AG04449 (cell line): ENCODE results near the gene TRPC4.

Experiments used
- CTCF ChIA-PET: fragments of 350-600 bp; formaldehyde crosslinking; extraction: SDS; loops from one replicate; lab custom pipeline; 2021; ENCODE audit warnings: antibody characterized with exemption; lab: Yijun Ruan, JAX
- POLR2A ChIA-PET: fragments of 400-600, 350-600 bp; formaldehyde crosslinking; extraction: SDS; loops from one replicate; lab custom pipeline; 2020; ENCODE audit warnings: antibody characterized with exemption, inconsistent platforms; lab: Yijun Ruan, JAX
- DNase-seq: peaks from one replicate; pipeline ENCODE4 v3.0.0-alpha.2; 2010; ENCODE audit warnings: low read depth, low spot score
- H3K4me3 ChIP-seq: 2 replicates; pipeline ENCODE4 v1.5.1; 2011; ENCODE audit warnings: low read depth, mild to moderate bottlenecking, control low read depth, low read length
- TF ChIP-seq, protein P1 (sequence below): IDR thresholded peaks from one replicate; pipeline ENCODE4 v1.5.1; 2011; ENCODE audit warnings: mild to moderate bottlenecking, moderate library complexity, low read length, control low read depth, inconsistent platforms; ENCODE audit not compliant: insufficient read depth; ENCODE audit errors: missing control alignments

The TRPC4 gene

DNA sequence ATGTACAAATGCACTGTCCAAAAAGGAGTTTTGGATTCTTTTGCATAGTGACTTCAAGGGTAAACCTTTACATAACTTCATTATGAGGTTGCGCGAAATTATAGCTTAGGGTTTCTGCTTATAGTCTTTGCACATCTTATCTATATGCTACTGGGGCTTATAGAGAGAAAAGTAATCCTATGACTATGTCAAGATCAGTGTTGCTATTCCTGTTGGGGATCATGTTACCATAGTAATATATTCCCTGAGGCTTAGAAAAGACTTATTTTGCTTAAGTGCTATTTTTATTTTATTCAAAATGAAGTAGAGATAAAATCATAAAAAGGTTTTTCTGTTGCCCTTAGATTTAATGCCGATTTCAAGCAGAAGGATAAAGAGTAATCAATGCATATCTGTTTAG lies 256.3 kb downstream of the TRPC4 start:
- ChIA-PET POLR2A (no interaction called here), CTCF (interaction anchor here (1.7 to 2.1 kb wide), 2 partner anchors 27 to 539 kb away, joined by 4 to 5 read pairs; no protein-coding TSS in a partner anchor)
- H3K4me3 ChIP-seq: no peak overlapping the region
- TF ChIP-seq, protein P1, sequence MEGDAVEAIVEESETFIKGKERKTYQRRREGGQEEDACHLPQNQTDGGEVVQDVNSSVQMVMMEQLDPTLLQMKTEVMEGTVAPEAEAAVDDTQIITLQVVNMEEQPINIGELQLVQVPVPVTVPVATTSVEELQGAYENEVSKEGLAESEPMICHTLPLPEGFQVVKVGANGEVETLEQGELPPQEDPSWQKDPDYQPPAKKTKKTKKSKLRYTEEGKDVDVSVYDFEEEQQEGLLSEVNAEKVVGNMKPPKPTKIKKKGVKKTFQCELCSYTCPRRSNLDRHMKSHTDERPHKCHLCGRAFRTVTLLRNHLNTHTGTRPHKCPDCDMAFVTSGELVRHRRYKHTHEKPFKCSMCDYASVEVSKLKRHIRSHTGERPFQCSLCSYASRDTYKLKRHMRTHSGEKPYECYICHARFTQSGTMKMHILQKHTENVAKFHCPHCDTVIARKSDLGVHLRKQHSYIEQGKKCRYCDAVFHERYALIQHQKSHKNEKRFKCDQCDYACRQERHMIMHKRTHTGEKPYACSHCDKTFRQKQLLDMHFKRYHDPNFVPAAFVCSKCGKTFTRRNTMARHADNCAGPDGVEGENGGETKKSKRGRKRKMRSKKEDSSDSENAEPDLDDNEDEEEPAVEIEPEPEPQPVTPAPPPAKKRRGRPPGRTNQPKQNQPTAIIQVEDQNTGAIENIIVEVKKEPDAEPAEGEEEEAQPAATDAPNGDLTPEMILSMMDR: no peak
- DNase-seq: no peak

GRCh38 chr13:37608750-37609339 lies 260.7 kb downstream of the TRPC4 start:
- H3K4me3 ChIP-seq: no peak overlapping the region
- TF ChIP-seq, protein P1: peak; percentile 29
- DNase-seq: no peak
- CTCF ChIA-PET: interaction anchor here (0.6 to 1.7 kb wide), 25 partner anchors 9 to 973 kb away, joined by 3 to 16 read pairs (median 3); partner anchors contain the start of genes CSNK1A1L, POSTN and SUPT20H
- POLR2A ChIA-PET: no interaction called here

- ChIA-PET CTCF (interaction anchor here (0.5 to 8.3 kb wide), 36 partner anchors 8 to 928 kb away, joined by 3 to 89 read pairs (median 4); partner anchors contain the start of gene CSNK1A1L), POLR2A (no interaction called here)
- DNase-seq: no peak
Measured at GRCh38 chr13:37602733-37603381, 266.7 kb downstream of the TRPC4 start.

DNA sequence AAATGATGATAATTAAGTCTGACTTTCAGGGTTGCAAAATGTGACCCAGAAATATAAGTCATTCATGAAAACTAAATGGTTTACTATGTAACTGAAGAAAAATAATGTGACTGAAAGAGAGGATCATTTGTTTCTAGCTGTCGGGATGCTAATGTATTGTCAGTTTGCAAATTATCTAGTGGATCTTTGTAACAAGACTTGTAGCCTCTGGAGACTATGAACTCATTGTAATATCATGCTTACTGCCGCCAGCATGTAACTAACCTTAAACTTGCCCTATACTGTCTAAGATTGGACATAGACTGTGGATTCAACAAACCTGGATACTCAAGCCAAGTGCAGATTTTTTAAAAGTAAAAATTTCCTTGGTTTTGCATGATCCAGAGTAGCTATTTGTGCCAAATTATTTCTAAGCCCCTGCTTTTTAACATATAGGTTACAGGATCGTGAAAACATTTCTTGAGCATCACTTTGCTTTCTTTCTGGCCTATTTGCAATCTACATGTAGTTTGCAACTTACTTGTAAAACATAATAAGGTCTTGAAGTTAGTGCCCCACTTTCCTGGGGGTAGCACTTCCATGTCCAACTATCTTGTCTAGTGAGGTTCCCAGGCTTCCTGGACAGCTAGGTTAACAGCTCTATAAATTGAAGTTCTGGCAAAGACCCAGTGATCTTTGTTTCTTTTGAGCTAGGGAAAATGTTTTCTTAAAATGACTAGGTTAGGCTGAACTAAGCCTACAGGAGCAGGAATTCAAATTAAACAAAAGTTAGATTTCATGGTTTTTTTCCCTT lies 267.7 kb downstream of the TRPC4 start:
- POLR2A ChIA-PET: no interaction called here
- H3K4me3 ChIP-seq: no peak overlapping the region
- CTCF ChIA-PET: interaction anchor here (0.5 to 8.3 kb wide), 28 partner anchors 9 to 571 kb away, joined by 3 to 89 read pairs (median 5); partner anchors contain the start of gene CSNK1A1L
- TF ChIP-seq, protein P1: no peak
- no peak for DNase-seq

More at GRCh38 chr13:37602733-37603381, 266.7 kb downstream of the TRPC4 start:
- TF ChIP-seq, protein P1: peak; percentile 24
- H3K4me3 ChIP-seq: no peak overlapping the region

DNA sequence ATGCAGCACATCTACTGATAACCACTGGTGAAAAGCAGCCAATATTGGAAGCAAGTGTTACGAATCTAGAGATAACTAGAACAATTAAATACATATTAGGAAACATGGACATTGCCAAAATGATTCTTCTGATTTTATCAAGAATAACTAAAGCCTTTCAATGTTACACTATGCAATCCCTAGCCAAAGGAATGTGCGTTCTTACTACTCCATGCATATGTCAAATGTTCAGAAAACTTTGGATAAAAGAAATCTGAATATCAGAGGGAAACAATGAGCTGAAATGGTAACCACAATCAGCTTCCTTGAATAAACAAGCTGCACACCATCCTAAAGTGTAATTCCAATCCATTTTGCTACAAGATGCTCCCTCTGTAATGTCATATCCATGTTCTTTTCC lies 270.1 kb downstream of the TRPC4 start:
- CTCF ChIA-PET: interaction anchor here (1.0 to 8.3 kb wide), 5 partner anchors 9 to 524 kb away, joined by 3 to 89 read pairs (median 4); partner anchors contain the start of gene CSNK1A1L
- DNase-seq: no peak
- TF ChIP-seq, protein P1: no peak
- POLR2A ChIA-PET: no interaction called here
- H3K4me3 ChIP-seq: no peak overlapping the region
